ENCODE measurements around the gene PARP11.

DNA sequence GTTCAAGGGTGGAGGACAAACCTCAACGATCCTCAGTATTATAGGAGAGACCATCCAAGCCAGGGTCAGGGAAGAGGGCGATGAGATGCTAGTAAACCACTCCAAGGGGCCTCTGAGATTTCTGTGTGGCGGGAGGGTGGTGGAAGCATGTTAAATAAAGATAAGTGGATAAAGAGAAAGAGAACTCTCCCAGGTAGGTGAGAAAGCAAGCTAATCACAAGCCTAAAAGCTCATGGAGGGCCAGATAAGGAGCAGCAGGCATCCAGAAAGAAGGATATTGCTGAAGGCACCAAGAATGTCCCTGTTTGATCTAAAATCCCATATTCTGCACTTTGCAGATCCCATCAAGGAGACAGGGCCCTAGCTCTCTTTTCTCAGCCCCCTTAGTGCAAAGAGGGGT lies 48.3 kb upstream of the PARP11 start:
- no peak for TF ChIP-seq HNF4G (IDR thresholded peaks at IDR 0.05)
- TF ChIP-seq RAD21 (IDR thresholded peaks at IDR 0.05), result no peak
- TF ChIP-seq CTCF (IDR thresholded peaks at IDR 0.05; ENCODE audit: low read depth, low read length, missing input control), result no peak
- no peak for TF ChIP-seq TAF1 (conservative IDR thresholded peaks at IDR 0.05)
- no peak for TF ChIP-seq REST (IDR thresholded peaks at IDR 0.05)
- no peak for TF ChIP-seq MAX (IDR thresholded peaks at IDR 0.05)
- no peak for TF ChIP-seq YY1 (IDR thresholded peaks at IDR 0.05)
- TF ChIP-seq ATF3 (IDR thresholded peaks at IDR 0.05), result no peak

All from liver (tissue), 3 donors.